WTC11 (cell line): ENCODE results near the gene C1S. TPM values are rescaled to one million over a fixed set of nuclear protein-coding genes. Genes with fewer than 3 reads are reported as not detected.

Experiments
- ATAC-seq: fragments of 200-7000 bp; cut with Tn5 transposase; 2 replicates; pipeline ENCODE4 v1.10.0; 2021; ENCODE audit warnings: mild to moderate bottlenecking, moderate library complexity
- CTCF ChIA-PET: fragments of 300-600 bp; sonication (Branson Sonifier 250); formaldehyde crosslinking; loops from one replicate; lab custom pipeline; 2021; ENCODE audit warnings: antibody characterized with exemption; lab: Charles Lee
- POLR2A ChIA-PET: fragments of 350-600 bp; sonication (Branson Sonifier 250); formaldehyde crosslinking; loops from one replicate; lab custom pipeline; 2021; ENCODE audit warnings: antibody characterized with exemption; lab: Charles Lee
- DNase-seq: peaks from one replicate; pipeline ENCODE4 v3.0.0; 2021; ENCODE audit warnings: low spot score
- H3K27ac Mint-ChIP-seq: 2 replicates; pipeline ENCODE4 v1.8.0; 2021; ENCODE audit warnings: mixed read lengths
- H3K27me3 Mint-ChIP-seq: 2 replicates; pipeline ENCODE4 v1.8.0; 2021; ENCODE audit warnings: low read depth, mild to moderate bottlenecking, moderate library complexity, mixed read lengths
- H3K36me3 Mint-ChIP-seq: 2 replicates; pipeline ENCODE4 v1.8.0; 2021; ENCODE audit warnings: mixed read lengths
- H3K4me1 Mint-ChIP-seq: 2 replicates; pipeline ENCODE4 v1.8.0; 2022; ENCODE audit warnings: mixed read lengths
- H3K4me3 Mint-ChIP-seq: 2 replicates; pipeline ENCODE4 v1.8.0; 2021; ENCODE audit warnings: mild to moderate bottlenecking, moderate library complexity, mixed read lengths
- H3K9me3 Mint-ChIP-seq: 2 replicates; pipeline ENCODE4 v1.8.0; 2021; ENCODE audit warnings: mixed read lengths
- CREM ChIP-seq: sonication (generic); formaldehyde crosslinking; IDR thresholded peaks from 2 replicates; pipeline ENCODE4 v1.8.1; 2022; ENCODE audit warnings: mild to moderate bottlenecking, missing genetic modification reagents, moderate library complexity
- ESRRA ChIP-seq: sonication (generic); formaldehyde crosslinking; IDR thresholded peaks from 2 replicates; pipeline ENCODE4 v1.8.1; 2022; ENCODE audit warnings: mild to moderate bottlenecking, missing genetic modification reagents, borderline replicate concordance
- FOXJ3 ChIP-seq: sonication (generic); formaldehyde crosslinking; IDR thresholded peaks from 2 replicates; pipeline ENCODE4 v1.9.0; 2021; ENCODE audit warnings: missing genetic modification reagents, mild to moderate bottlenecking, borderline replicate concordance
- FOXP1 ChIP-seq: sonication (generic); formaldehyde crosslinking; IDR thresholded peaks from 2 replicates; pipeline ENCODE4 v1.8.0; 2022; ENCODE audit warnings: missing genetic modification reagents, mild to moderate bottlenecking, moderate library complexity, borderline replicate concordance
- GABPB1 ChIP-seq: sonication (generic); formaldehyde crosslinking; IDR thresholded peaks from 2 replicates; pipeline ENCODE4 v1.8.1; 2023; ENCODE audit warnings: mild to moderate bottlenecking, missing genetic modification reagents
- GTF2I ChIP-seq: fragments of 250-450 bp; sonication (Bioruptor Pico); conservative IDR thresholded peaks from 2 replicates; pipeline ENCODE4 v1.4.0; 2021; ENCODE audit warnings: mild to moderate bottlenecking
- HMGA2 ChIP-seq: fragments of 250-450 bp; sonication (Bioruptor Pico); IDR thresholded peaks from 2 replicates; pipeline ENCODE4 v1.4.0; 2021; ENCODE audit warnings: mild to moderate bottlenecking, moderate library complexity
- MXD4 ChIP-seq: fragments of 250-450 bp; sonication (Bioruptor Pico); IDR thresholded peaks from 2 replicates; pipeline ENCODE4 v1.8.0; 2021; ENCODE audit warnings: mild to moderate bottlenecking, moderate library complexity, borderline replicate concordance
- NFATC4 ChIP-seq: fragments of 250-450 bp; sonication (Bioruptor Pico); IDR thresholded peaks from 2 replicates; pipeline ENCODE4 v1.9.0; 2021; ENCODE audit warnings: mild to moderate bottlenecking
- NR3C1 ChIP-seq: sonication (generic); formaldehyde crosslinking; conservative IDR thresholded peaks from 2 replicates; pipeline ENCODE4 v1.8.1; 2023; ENCODE audit warnings: low read depth, mild to moderate bottlenecking, missing genetic modification reagents
- PRRX2 ChIP-seq: fragments of 250-450 bp; sonication (Bioruptor Pico); IDR thresholded peaks from 2 replicates; pipeline ENCODE4 v1.8.0; 2021; ENCODE audit warnings: mild to moderate bottlenecking
- SMAD4 ChIP-seq: sonication (generic); formaldehyde crosslinking; IDR thresholded peaks from 2 replicates; pipeline ENCODE4 v1.8.0; 2022; ENCODE audit warnings: mild to moderate bottlenecking, missing genetic modification reagents
- SP1 ChIP-seq: sonication (generic); formaldehyde crosslinking; conservative IDR thresholded peaks from 2 replicates; pipeline ENCODE4 v1.8.1; 2022; ENCODE audit warnings: missing genetic modification reagents
- TCF7 ChIP-seq: sonication (generic); formaldehyde crosslinking; IDR thresholded peaks from 2 replicates; pipeline ENCODE4 v1.8.0; 2022; ENCODE audit warnings: mild to moderate bottlenecking, low read depth, missing genetic modification reagents, moderate library complexity
- ZNF121 ChIP-seq: sonication (generic); formaldehyde crosslinking; IDR thresholded peaks from 2 replicates; pipeline ENCODE4 v1.8.0; 2023; ENCODE audit warnings: missing genetic modification reagents
- ZNF138 ChIP-seq: sonication (generic); formaldehyde crosslinking; conservative IDR thresholded peaks from 2 replicates; pipeline ENCODE4 v1.8.1; 2022; ENCODE audit warnings: mild to moderate bottlenecking, moderate library complexity, missing genetic modification reagents
- ZNF423 ChIP-seq: fragments of 250-450 bp; sonication (Bioruptor Pico); IDR thresholded peaks from 2 replicates; pipeline ENCODE4 v2.1.2; 2022; ENCODE audit warnings: mild to moderate bottlenecking, moderate library complexity
- total RNA-seq: library from RNA; stranded (reverse); gene quantifications from 3 replicates; pipeline ENCODE4 v1.2.3, GENCODE V29; 2021
- TF ChIP-seq, protein P1 (sequence below): fragments of 200-600 bp; IDR thresholded peaks from 2 replicates; pipeline ENCODE4 v1.8.0; 2022; ENCODE audit warnings: antibody characterized with exemption
- TF ChIP-seq, protein P2 (sequence below): sonication (generic); formaldehyde crosslinking; IDR thresholded peaks from 2 replicates; pipeline ENCODE4 v1.8.1; 2023; ENCODE audit warnings: mild to moderate bottlenecking, missing genetic modification reagents, moderate library complexity
- TF ChIP-seq, protein P3 (sequence below): sonication (generic); formaldehyde crosslinking; IDR thresholded peaks from 2 replicates; pipeline ENCODE4 v1.8.0; 2023; ENCODE audit warnings: missing genetic modification reagents
- TF ChIP-seq, protein P4 (sequence below): sonication (generic); formaldehyde crosslinking; IDR thresholded peaks from 2 replicates; pipeline ENCODE4 v1.8.1; 2023; ENCODE audit warnings: mild to moderate bottlenecking, missing genetic modification reagents, moderate library complexity
- TF ChIP-seq, protein P5 (sequence below): fragments of 250-450 bp; sonication (Bioruptor Pico); conservative IDR thresholded peaks from 2 replicates; pipeline ENCODE4 v1.9.0; 2021; ENCODE audit warnings: mild to moderate bottlenecking
- TF ChIP-seq, protein P6 (sequence below): fragments of 250-450 bp; sonication (Bioruptor Pico); IDR thresholded peaks from 2 replicates; pipeline ENCODE4 v1.8.0; 2021; ENCODE audit warnings: mild to moderate bottlenecking
- TF ChIP-seq, protein P7 (sequence below): fragments of 250-450 bp; sonication (Bioruptor Pico); IDR thresholded peaks from 2 replicates; pipeline ENCODE4 v2.1.2; 2022; ENCODE audit warnings: mild to moderate bottlenecking, moderate library complexity

The C1S gene
- total RNA-seq, 1 experiment from 2014 or later, result 7.6 TPM

DNA sequence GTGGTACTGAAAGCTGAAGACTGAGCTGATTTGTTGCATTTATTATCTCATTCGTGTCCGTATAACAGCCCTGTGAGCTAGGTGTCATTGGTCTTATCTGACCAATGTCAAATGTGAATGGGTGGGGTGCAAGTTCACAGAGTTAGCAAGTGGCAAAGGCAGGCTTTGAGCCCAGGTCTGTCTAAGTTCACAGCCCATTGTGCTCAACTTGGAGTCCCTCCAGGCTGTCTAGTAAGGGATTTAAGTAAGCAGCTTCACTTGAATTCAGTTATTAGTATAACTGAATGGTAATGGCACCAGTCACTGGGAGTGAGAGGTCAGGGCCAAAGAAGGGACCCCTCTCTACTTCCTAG is 8.5 kb downstream of the C1S start:
- Mint-ChIP-seq H3K27me3 (peaks cover 8% of the 10 kb centered on the region; the same call in 1 of the 2 replicates), H3K27ac (no peak overlapping the region), H3K36me3 (no peaks in the 10 kb centered on the region), H3K4me1 (no peaks in the 10 kb centered on the region), H3K4me3 (no peak overlapping the region), H3K9me3 (no peaks in the 10 kb centered on the region)
- ATAC-seq (no peak), DNase-seq (no peak)
- ChIA-PET CTCF (interaction anchor here (1.7 kb wide), 2 partner anchors 8 to 40 kb away, joined by 5 read pairs; partner anchors contain the start of genes C1RL and C1S), POLR2A (no interaction called here)
- TF ChIP-seq ESRRA (CRISPR knock-in tag) (no peak), ZNF121 (no peak), HMGA2 (no peak), TCF7 (no peak), ZNF423 (CRISPR knock-in tag) (no peak), SMAD4 (CRISPR knock-in tag) (no peak), FOXP1 (CRISPR knock-in tag) (no peak), GTF2I (CRISPR knock-in tag) (no peak), SP1 (CRISPR knock-in tag) (no peak), PRRX2 (CRISPR knock-in tag) (no peak), GABPB1 (CRISPR knock-in tag) (no peak)
- TF ChIP-seq, protein P1, sequence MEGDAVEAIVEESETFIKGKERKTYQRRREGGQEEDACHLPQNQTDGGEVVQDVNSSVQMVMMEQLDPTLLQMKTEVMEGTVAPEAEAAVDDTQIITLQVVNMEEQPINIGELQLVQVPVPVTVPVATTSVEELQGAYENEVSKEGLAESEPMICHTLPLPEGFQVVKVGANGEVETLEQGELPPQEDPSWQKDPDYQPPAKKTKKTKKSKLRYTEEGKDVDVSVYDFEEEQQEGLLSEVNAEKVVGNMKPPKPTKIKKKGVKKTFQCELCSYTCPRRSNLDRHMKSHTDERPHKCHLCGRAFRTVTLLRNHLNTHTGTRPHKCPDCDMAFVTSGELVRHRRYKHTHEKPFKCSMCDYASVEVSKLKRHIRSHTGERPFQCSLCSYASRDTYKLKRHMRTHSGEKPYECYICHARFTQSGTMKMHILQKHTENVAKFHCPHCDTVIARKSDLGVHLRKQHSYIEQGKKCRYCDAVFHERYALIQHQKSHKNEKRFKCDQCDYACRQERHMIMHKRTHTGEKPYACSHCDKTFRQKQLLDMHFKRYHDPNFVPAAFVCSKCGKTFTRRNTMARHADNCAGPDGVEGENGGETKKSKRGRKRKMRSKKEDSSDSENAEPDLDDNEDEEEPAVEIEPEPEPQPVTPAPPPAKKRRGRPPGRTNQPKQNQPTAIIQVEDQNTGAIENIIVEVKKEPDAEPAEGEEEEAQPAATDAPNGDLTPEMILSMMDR, result no peak
- TF ChIP-seq, protein P2, sequence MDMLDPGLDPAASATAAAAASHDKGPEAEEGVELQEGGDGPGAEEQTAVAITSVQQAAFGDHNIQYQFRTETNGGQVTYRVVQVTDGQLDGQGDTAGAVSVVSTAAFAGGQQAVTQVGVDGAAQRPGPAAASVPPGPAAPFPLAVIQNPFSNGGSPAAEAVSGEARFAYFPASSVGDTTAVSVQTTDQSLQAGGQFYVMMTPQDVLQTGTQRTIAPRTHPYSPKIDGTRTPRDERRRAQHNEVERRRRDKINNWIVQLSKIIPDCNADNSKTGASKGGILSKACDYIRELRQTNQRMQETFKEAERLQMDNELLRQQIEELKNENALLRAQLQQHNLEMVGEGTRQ, result no peak

DNA sequence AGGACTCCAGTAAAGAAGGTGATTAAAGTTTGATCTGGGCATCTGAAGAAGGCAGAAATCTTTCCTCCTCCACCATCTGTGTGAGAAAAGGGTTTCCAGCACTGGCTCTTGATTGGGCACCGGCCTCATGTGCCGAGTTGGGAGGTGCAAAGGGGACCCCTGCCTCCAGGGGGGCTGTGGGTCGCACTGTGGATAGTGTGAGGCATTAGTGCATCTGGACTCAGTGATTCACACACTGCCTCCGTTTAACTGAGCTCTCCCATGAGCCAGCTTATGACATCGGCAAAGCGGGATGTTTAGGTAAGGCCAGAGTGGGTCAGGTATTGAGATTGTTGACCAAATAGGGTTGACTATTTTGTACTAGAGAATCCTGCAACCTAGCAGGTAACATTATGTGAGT is 8.9 kb downstream of the C1S start:
- Mint-ChIP-seq H3K36me3 (no peaks in the 10 kb centered on the region), H3K4me1 (no peaks in the 10 kb centered on the region), H3K27ac (no peak overlapping the region), H3K4me3 (no peak overlapping the region), H3K27me3 (peaks cover 8% of the 10 kb centered on the region; the same call in 1 of the 2 replicates), H3K9me3 (no peaks in the 10 kb centered on the region)
- ATAC-seq, result no peak
- CTCF ChIA-PET, result interaction anchor here (1.7 kb wide), 2 partner anchors 9 to 40 kb away, joined by 5 read pairs; partner anchors contain the start of genes C1RL and C1S
- TF ChIP-seq MXD4 (CRISPR knock-in tag) (no peak), SP1 (CRISPR knock-in tag) (no peak), ZNF423 (CRISPR knock-in tag) (no peak), NFATC4 (CRISPR knock-in tag) (no peak), ZNF138 (CRISPR knock-in tag) (no peak), CREM (CRISPR knock-in tag) (no peak), HMGA2 (no peak), NR3C1 (CRISPR knock-in tag) (no peak), FOXJ3 (CRISPR knock-in tag) (no peak)
- TF ChIP-seq, protein P3, sequence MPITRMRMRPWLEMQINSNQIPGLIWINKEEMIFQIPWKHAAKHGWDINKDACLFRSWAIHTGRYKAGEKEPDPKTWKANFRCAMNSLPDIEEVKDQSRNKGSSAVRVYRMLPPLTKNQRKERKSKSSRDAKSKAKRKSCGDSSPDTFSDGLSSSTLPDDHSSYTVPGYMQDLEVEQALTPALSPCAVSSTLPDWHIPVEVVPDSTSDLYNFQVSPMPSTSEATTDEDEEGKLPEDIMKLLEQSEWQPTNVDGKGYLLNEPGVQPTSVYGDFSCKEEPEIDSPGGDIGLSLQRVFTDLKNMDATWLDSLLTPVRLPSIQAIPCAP (CRISPR knock-in tag), result no peak
- TF ChIP-seq, protein P4, sequence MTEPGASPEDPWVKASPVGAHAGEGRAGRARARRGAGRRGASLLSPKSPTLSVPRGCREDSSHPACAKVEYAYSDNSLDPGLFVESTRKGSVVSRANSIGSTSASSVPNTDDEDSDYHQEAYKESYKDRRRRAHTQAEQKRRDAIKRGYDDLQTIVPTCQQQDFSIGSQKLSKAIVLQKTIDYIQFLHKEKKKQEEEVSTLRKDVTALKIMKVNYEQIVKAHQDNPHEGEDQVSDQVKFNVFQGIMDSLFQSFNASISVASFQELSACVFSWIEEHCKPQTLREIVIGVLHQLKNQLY (CRISPR knock-in tag), result no peak
- TF ChIP-seq, protein P5, sequence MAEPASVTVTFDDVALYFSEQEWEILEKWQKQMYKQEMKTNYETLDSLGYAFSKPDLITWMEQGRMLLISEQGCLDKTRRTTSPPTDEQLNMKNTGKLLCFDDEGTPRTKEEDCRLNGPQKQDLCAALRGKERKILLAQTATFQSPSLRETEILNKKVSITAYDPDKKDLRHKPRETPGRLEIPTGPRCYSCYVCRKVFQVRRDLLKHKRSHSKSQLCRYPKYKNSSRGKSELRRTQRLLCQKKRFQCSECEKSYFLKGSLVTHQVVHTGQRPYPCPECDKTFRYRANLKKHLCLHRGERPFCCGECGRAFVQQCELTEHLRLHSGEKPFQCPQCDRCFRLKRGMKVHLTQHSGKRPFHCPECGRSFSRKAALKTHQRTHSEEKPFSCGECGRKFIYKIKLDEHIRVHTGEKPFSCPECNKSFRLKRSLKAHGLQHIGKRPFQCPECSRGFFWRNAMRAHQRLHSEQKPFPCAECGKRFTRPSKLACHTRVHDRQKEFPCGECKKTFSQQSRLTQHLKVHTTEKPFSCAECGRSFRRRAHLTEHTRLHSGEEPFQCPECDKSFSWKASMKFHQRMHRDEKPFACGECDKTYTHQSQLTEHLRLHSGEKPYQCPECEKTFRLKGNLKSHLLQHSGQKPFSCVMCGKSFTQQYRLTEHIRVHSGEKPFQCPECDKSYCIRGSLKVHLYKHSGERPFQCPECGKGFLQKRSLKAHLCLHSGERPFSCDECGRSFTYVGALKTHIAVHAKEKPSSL (CRISPR knock-in tag), result no peak
- TF ChIP-seq, protein P6, sequence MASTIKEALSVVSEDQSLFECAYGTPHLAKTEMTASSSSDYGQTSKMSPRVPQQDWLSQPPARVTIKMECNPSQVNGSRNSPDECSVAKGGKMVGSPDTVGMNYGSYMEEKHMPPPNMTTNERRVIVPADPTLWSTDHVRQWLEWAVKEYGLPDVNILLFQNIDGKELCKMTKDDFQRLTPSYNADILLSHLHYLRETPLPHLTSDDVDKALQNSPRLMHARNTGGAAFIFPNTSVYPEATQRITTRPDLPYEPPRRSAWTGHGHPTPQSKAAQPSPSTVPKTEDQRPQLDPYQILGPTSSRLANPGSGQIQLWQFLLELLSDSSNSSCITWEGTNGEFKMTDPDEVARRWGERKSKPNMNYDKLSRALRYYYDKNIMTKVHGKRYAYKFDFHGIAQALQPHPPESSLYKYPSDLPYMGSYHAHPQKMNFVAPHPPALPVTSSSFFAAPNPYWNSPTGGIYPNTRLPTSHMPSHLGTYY, result no peak
- TF ChIP-seq, protein P7, sequence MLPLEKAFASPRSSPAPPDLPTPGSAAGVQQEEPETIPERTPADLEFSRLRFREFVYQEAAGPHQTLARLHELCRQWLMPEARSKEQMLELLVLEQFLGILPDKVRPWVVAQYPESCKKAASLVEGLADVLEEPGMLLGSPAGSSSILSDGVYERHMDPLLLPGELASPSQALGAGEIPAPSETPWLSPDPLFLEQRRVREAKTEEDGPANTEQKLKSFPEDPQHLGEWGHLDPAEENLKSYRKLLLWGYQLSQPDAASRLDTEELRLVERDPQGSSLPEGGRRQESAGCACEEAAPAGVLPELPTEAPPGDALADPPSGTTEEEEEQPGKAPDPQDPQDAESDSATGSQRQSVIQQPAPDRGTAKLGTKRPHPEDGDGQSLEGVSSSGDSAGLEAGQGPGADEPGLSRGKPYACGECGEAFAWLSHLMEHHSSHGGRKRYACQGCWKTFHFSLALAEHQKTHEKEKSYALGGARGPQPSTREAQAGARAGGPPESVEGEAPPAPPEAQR, result no peak
- POLR2A ChIA-PET, result no interaction called here
- no peak for DNase-seq
